D341Med (cell line): ENCODE measurements around the gene TCTN2.

Experiments
- DNase-seq: peaks from one replicate; pipeline ENCODE4 v3.0.0; 2012; ENCODE audit warnings: low spot score

The TCTN2 gene

GRCh38 chr12:123686636-123687190, 15.8 kb downstream of the TCTN2 start:
- no peak for DNase-seq

DNA sequence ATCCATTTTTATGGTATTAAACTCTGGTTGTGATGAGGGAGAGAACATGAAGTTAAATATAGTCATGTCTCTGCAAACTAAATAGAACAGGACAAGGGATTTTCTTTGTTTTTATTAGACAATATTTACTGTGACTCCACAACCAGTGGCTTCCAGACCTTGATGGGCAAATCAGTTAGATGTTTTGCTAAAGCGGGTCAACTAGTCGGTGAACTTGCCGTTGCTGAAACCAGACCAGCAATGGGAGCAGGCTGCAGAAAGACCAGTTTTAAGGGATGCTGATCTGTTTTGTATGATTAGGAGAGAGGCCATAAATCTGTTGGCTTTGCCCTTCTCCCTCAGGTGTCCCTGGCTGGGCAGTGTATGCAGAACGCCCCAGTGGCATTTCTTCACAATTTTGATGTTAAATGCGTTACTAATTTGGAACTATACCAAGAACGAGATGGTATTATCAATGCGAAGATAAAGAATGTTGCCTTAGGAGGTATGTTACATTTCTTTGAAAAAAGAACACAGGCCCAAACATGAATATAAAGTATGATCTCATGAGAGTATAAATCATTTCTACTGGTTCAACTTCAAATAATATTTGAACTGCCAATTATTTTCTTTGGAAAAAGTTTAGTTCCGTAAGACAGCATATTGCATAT, 19.4 kb downstream of the TCTN2 start:
- DNase-seq, result no peak

GRCh38 chr12:123696207-123696606, 25.3 kb downstream of the TCTN2 start:
- no peak for DNase-seq

GRCh38 chr12:123696646-123697045, 25.7 kb downstream of the TCTN2 start:
- no peak for DNase-seq

DNA sequence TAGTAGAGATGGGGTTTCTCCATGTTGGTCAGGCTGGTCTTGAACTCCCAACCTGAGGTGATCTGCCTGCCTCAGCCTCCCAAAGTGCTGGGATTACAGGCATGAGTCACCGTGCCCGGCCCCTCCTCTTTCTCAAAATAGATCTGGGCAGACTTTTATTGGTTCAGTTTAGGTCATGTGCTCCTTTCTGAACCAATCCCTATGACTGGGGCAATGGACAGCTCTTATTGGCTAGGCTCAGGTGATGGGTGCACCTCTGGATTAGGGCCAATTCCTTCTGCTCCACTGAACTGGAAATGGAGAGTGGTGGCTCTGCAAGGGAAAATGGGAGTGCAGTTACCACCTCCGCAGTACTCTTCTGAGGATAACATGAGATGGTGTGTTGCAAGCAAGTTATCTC, 35.0 kb downstream of the TCTN2 start:
- no peak for DNase-seq

GRCh38 chr12:123707466-123707865, 36.6 kb downstream of the TCTN2 start:
- DNase-seq, result no peak

GRCh38 chr12:123712780-123713319, 41.9 kb downstream of the TCTN2 start:
- DNase-seq, result no peak

GRCh38 chr12:123713398-123713797, 42.5 kb downstream of the TCTN2 start:
- DNase-seq, result no peak

DNA sequence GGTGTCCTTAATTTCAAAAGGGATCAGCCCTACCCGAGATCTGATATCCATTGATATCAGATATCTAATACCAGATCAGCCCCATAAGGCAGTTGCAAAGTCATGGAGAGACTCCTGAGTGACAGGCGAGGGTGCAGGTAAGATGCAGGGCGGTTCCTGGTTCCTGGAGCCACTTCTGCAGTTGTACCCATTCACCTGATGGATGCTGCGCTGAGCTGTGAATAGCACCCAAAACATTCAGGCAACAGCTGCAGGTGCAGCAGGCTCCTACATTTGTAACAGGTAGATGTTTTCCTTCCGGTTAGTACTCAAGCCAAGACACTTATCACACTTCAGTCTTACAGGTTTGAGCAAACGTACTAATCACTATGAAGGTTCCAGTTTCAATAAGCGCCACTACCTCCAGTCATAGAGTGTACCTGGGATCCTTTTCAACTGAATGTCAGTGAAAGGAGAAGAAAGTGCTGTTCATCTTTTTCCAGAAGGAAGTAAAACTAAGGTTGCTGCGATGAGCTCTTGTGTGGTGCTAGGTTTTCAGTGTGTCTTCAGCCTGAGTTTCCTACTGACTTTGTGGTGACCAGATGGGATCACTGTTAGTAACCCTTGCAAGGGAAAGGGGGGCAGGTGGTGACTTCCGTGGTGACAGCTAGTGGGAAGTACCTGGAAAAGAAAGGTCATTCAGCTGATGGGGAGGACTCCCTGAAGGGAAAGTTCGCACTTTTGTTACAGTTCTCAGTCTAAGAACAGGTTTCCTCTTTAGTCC, 43.1 kb downstream of the TCTN2 start:
- no peak for DNase-seq

- no peak for DNase-seq
Measured at GRCh38 chr12:123715195-123715594, 44.3 kb downstream of the TCTN2 start.

DNA sequence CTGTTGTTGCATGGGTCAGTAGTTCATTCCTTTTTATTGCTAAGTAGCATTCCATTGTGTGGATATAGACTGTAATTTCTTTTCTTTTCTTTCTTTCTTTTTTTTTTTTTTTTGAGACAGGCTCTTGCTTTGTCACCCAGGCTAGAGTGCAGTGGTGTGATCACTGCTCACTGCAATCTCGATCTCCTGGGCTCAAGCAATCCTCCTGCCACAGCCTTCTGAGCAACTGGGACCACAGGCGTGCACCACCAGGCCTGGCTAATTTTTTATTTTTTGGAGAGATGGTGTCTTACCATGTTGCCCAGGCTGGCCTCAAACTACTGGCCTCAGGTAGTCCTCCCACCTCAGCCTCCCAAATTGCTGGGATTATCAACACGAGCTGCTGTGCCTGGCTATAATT, 46.4 kb downstream of the TCTN2 start:
- DNase-seq, result no peak

GRCh38 chr12:123720141-123720814, 49.4 kb downstream of the TCTN2 start:
- DNase-seq, result no peak

DNA sequence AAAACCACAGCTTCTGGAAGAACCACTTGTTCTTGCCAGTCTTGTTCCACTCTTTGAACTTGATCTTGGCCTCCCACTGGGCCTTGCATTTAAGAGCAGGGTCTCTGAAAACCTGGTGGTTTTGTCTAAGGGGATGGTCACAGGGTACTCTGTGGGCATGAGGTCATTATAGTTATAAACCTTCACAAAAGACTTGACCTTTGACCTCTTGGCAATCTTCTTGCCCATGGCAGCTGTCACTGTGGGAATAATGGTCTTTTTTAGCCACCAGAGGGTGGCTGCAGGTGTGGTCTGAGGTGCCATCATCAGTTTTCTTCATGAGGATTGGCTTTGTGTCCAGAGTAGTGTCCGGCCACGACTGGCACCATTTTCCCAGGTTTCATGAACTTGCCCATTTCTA, 50.3 kb downstream of the TCTN2 start:
- DNase-seq, result no peak

DNA sequence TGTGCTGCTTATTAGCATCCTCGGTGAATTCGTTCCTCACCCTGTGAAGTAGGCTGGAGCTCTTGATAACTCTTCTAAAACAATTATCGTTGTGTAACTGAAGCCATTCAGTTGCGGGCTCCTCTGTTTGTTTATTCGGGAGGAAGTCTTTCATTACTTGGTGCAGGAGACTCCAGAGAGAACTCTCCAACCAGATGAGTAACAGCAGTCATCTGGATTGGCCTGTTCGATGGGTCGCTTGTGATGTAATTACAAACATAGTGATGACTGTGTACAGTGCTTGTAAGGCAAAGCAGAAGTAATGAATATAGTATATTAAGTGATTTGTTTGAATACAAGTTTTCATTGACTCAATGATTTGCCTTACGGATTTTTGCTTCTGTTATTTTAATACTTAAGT, 52.1 kb downstream of the TCTN2 start:
- DNase-seq, result no peak

- DNase-seq, result no peak
Measured at GRCh38 chr12:123723765-123724164, 52.9 kb downstream of the TCTN2 start.

DNA sequence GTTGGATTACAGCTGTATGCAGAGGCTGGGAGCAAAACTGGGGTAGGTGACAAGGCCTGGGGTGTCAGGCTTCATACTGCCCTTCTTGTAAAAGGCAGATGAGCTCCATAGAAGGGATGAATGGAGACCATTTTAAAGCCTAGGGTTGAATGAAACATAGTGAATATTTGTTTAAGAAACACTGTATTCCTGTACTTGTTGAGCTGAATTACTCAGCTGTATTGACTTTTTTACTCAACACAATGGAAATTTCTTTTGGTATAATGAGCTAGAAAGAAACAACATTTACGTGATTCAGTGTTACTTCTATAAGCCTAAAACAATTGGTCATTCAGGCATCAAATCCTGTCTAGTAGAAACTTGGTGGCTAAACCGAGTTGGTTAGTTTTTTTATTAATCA, 55.3 kb downstream of the TCTN2 start:
- no peak for DNase-seq

DNA sequence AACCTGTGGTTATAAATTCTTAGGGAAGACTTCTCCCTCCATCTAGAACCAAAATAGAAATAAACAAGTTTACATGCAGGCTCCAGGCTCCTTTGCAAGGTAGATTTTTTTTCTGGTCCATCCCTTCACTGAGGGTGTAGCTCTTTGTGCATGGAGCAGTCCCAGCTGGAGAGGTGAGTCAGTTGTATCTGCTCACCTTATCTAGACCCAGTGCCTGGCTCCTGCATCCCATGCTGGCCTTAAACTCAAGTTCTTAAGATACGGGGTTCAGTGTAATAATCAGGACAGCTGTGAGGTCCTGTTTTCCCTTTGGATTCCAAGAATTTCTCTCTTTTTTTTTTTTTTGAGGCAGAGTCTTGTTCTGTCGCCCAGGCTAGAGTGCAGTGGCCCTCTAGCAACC, 56.0 kb downstream of the TCTN2 start:
- no peak for DNase-seq

DNA sequence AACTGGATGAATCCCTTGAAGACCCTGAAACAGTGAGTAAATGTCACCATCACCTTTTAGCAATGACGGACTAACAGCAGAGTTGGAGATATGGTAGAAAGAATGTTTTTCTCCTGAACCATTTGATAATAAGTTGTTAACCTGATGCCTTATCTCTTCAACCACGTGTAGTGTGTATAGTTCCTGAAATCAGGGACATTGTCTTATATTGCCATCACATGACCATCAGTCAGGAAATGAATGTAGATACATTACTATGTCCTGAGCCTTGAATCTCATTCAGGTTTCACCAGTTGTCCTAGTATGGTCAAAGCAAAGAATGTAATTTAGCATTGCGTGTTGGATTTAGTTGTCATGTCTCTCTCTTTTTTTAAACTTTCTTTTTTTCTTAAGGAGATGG, 57.0 kb downstream of the TCTN2 start:
- DNase-seq, result no peak

DNA sequence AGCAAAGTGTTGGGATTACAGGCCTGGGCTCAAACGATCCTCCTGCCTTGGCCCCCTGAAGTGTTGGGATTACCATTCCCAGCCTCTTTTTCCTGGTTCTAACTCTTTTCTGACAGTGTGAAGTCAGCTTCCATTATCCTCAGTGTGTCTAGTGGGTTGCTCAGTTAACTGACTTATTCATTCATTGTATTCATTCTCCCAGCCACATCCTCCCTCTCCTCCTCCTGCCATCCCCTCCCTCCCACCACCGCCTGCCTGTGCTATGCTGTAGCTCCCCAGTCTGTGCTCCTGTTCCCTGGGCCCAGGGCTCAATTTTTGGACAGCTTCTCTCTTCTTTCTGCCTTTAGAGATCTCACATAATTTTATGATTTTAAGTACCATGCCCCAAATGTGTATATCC, 60.7 kb downstream of the TCTN2 start:
- DNase-seq, result no peak

DNA sequence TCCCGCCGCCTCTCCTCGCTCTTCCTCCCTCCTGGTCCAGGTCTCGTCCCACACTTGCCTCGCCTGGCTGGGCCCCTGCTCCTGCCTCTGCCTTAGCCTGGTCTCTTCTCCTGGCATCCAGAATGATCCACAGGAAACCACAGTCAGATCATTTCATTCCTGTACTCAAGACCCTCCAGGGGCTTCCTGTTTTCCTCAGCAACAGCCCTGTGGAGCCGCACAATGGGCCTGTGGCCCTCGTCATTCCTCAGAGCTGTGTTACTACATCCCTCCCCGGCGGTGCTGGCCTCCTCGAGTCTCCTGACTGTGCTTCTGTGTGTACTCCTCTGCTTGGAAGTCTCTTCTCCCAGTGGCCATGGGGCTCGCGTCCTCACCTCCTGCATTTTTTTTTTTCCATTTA, 61.3 kb downstream of the TCTN2 start:
- no peak for DNase-seq

- no peak for DNase-seq
Measured at GRCh38 chr12:123733229-123733628, 62.3 kb downstream of the TCTN2 start.

DNA sequence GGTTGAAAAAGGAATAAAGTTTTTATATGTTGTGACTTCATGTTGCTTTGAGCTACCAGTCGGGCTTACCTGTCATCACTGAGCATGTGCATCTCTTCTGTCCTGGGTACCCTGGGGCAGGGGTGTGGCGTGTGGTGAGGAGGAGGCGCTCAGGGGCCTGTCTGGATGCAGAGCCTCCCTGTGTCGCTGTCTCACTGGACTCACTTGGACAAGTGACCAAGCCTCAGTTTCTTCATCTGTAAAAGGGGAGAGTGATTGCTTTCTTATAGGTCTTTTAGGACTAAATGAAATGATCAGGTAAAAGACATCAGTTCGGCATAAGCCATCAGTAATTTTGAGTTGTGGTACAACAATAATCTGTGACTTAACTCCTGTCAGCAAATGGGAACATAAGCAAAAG, 63.4 kb downstream of the TCTN2 start:
- DNase-seq, result no peak
